SK-N-SH treated with all-trans-retinoic acid at 6 μM for 48 hours (cell line): ENCODE measurements around the gene SNX13.
A peak's percentile ranks its signal among the peaks of the same experiment; 100 is the strongest.

Source experiments
- ATAC-seq: fragments of 200-7000 bp; cut with Tn5 transposase; 3 replicates; pipeline ENCODE4 v1.9.1; 2020; ENCODE audit warnings: mild to moderate bottlenecking, moderate library complexity
- ARNTL ChIP-seq: fragments of 450-650 bp; formaldehyde crosslinking; IDR thresholded peaks from 2 replicates; pipeline ENCODE4 v1.5.0; 2020; ENCODE audit warnings: low read depth, mild to moderate bottlenecking, moderate library complexity, borderline replicate concordance
- BACH2 ChIP-seq: fragments of 250-450 bp; sonication (Bioruptor Pico); IDR thresholded peaks from 2 replicates; pipeline ENCODE4 v1.9.0; 2021; ENCODE audit warnings: mild to moderate bottlenecking, borderline replicate concordance
- CREB5 ChIP-seq: fragments of 250-450 bp; sonication (Bioruptor Pico); IDR thresholded peaks from 2 replicates; pipeline ENCODE4 v1.5.1; 2020; ENCODE audit warnings: low read depth, mild to moderate bottlenecking, moderate library complexity
- CSDC2 ChIP-seq: fragments of 250-450 bp; sonication (Bioruptor Pico); IDR thresholded peaks from 2 replicates; pipeline ENCODE4 v1.5.0; 2020; ENCODE audit warnings: mild to moderate bottlenecking, moderate library complexity
- CSRNP3 ChIP-seq: fragments of 250-450 bp; sonication (Bioruptor Pico); IDR thresholded peaks from 2 replicates; pipeline ENCODE4 v1.5.1; 2021; ENCODE audit warnings: mild to moderate bottlenecking, moderate library complexity
- ESRRG ChIP-seq: fragments of 250-450 bp; sonication (Bioruptor Pico); IDR thresholded peaks from 2 replicates; pipeline ENCODE4 v1.6.1; 2021; ENCODE audit warnings: mild to moderate bottlenecking
- GLIS3 ChIP-seq: fragments of 250-450 bp; sonication (Bioruptor Pico); IDR thresholded peaks from 2 replicates; pipeline ENCODE4 v1.5.0; 2020; ENCODE audit warnings: mild to moderate bottlenecking, moderate library complexity
- ISL1 ChIP-seq: fragments of 250-450 bp; sonication (Bioruptor Pico); IDR thresholded peaks from 2 replicates; pipeline ENCODE4 v2.1.2; 2022; ENCODE audit warnings: mild to moderate bottlenecking, moderate library complexity
- PATZ1 ChIP-seq: fragments of 250-450 bp; sonication (Bioruptor Pico); IDR thresholded peaks from 2 replicates; pipeline ENCODE4 v1.8.0; 2020; ENCODE audit warnings: mild to moderate bottlenecking, moderate library complexity, borderline replicate concordance
- POU6F1 ChIP-seq: fragments of 250-450 bp; sonication (Bioruptor Pico); IDR thresholded peaks from 2 replicates; pipeline ENCODE4 v1.8.0; 2021; ENCODE audit warnings: low read depth, mild to moderate bottlenecking, moderate library complexity, borderline replicate concordance
- RARB ChIP-seq: fragments of 250-450 bp; sonication (Bioruptor Pico); IDR thresholded peaks from 2 replicates; pipeline ENCODE4 v1.8.0; 2021; ENCODE audit warnings: mild to moderate bottlenecking, moderate library complexity
- SNAI2 ChIP-seq: fragments of 250-450 bp; sonication (Bioruptor Pico); IDR thresholded peaks from 2 replicates; pipeline ENCODE4 v1.5.0; 2020; ENCODE audit warnings: mild to moderate bottlenecking, moderate library complexity
- TCF4 ChIP-seq: fragments of 250-450 bp; sonication (Bioruptor Pico); IDR thresholded peaks from 2 replicates; pipeline ENCODE4 v1.8.0; 2021; ENCODE audit warnings: mild to moderate bottlenecking, moderate library complexity, borderline replicate concordance
- TOX ChIP-seq: fragments of 250-450 bp; sonication (Bioruptor Pico); IDR thresholded peaks from 2 replicates; pipeline ENCODE4 v1.8.0; 2021; ENCODE audit warnings: mild to moderate bottlenecking, moderate library complexity, borderline replicate concordance
- TSHZ2 ChIP-seq: fragments of 250-450 bp; sonication (Bioruptor Pico); IDR thresholded peaks from 2 replicates; pipeline ENCODE4 v1.5.0; 2020; ENCODE audit warnings: mild to moderate bottlenecking, moderate library complexity
- ZC3H10 ChIP-seq: fragments of 250-450 bp; sonication (Bioruptor Pico); IDR thresholded peaks from 2 replicates; pipeline ENCODE4 v1.5.1; 2021; ENCODE audit warnings: mild to moderate bottlenecking, moderate library complexity
- ZFP3 ChIP-seq: fragments of 250-450 bp; sonication (Bioruptor Pico); IDR thresholded peaks from 2 replicates; pipeline ENCODE4 v1.5.0; 2020; ENCODE audit warnings: mild to moderate bottlenecking, moderate library complexity
- ZFP30 ChIP-seq: fragments of 450-650 bp; formaldehyde crosslinking; IDR thresholded peaks from 2 replicates; pipeline ENCODE4 v1.5.0; 2022; ENCODE audit warnings: mild to moderate bottlenecking, moderate library complexity
- ZNF565 ChIP-seq: fragments of 450-650 bp; formaldehyde crosslinking; conservative IDR thresholded peaks from 2 replicates; pipeline ENCODE4 v1.5.0; 2020; ENCODE audit warnings: low read depth, mild to moderate bottlenecking, moderate library complexity
- ZNF70 ChIP-seq: fragments of 450-650 bp; formaldehyde crosslinking; IDR thresholded peaks from 2 replicates; pipeline ENCODE4 v1.5.0; 2020; ENCODE audit warnings: mild to moderate bottlenecking, moderate library complexity
- ZNF8 ChIP-seq: fragments of 450-650 bp; formaldehyde crosslinking; IDR thresholded peaks from 2 replicates; pipeline ENCODE4 v1.5.0; 2020; ENCODE audit warnings: mild to moderate bottlenecking, moderate library complexity

The SNX13 gene

GRCh38 chr7:17769918-17770317 is 170.4 kb downstream of the SNX13 start:
- ATAC-seq = peak; percentile 96
- TF ChIP-seq GLIS3 (no peak), ZNF70 (CRISPR knock-in tag) (no peak), CSDC2 (CRISPR knock-in tag) (no peak), CREB5 (CRISPR knock-in tag) (no peak), ESRRG (no peak), ZFP30 (no peak), PATZ1 (CRISPR knock-in tag) (no peak), TSHZ2 (CRISPR knock-in tag) (no peak), SNAI2 (CRISPR knock-in tag) (no peak), TOX (no peak), BACH2 (CRISPR knock-in tag) (no peak), ZNF565 (CRISPR knock-in tag) (no peak), ZNF8 (no peak), POU6F1 (CRISPR knock-in tag) (no peak), ZC3H10 (CRISPR knock-in tag) (no peak), CSRNP3 (CRISPR knock-in tag) (no peak), TCF4 (CRISPR knock-in tag) (no peak), RARB (CRISPR knock-in tag) (no peak)

- TF ChIP-seq TOX = no peak
- ATAC-seq = no peak
Measured at GRCh38 chr7:17758008-17758407, 182.3 kb downstream of the SNX13 start.

- TF ChIP-seq PATZ1 (CRISPR knock-in tag) (no peak), SNAI2 (CRISPR knock-in tag) (no peak), TSHZ2 (CRISPR knock-in tag) (no peak), TOX (no peak), ZFP3 (CRISPR knock-in tag) (no peak), ISL1 (CRISPR knock-in tag) (no peak), GLIS3 (no peak), ARNTL (no peak), ESRRG (no peak), BACH2 (CRISPR knock-in tag) (no peak)
- no peak for ATAC-seq
Measured at GRCh38 chr7:17746020-17746530, 194.2 kb downstream of the SNX13 start.
